ENCODE measurements around the gene CDH12. TPM values are rescaled to one million over a fixed set of nuclear protein-coding genes. Genes with fewer than 3 reads are reported as not detected.

Gene CDH12
- total and polyA plus RNA-seq, 10 of the 15 experiments (the other 5 are each of a cell fraction or from before 2014, with no cell fraction given) = 0.03 to 0.16 TPM; not detected in 8

DNA sequence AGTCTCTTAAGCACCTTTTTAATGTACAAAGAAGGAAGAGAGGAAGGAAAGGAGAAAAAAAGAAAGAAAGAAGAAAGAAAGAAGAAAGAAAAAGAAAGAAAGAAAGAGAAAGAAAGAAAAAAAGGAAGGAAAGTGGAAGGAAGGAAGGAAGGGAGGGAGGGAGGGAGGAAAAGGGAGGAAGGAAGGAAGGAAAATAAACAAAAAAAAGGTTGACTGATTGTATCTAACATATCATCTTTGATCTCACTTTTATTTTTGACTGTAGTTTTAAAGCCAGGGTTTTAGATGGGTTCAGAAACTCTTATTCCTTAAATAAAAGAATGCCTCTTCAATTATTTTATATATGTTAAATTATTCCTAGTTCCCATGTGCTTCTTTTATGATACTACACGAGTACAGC, 794.5 kb downstream of the CDH12 start:
- FAIRE-seq (no peak), DNase-seq (ENCODE audit: low read depth, low spot score) (no peak), ATAC-seq (no peak)
- H3K4me1 ChIP-seq (ENCODE audit: control insufficient read depth, insufficient read depth, low read length) = no peaks in the 10 kb centered on the region
- H3K27ac ChIP-seq (ENCODE audit: control insufficient read depth, insufficient read depth) = no peak overlapping the region
- ChIA-PET RAD21 (ENCODE audit: unreplicated experiment) (no interaction called here), SMC1A (ENCODE audit: uncharacterized antibody, unreplicated experiment) (no interaction called here), CTCF (no interaction called here), POLR2A (no interaction called here)
- intact Hi-C loops (cut with micrococcal nuclease; ENCODE audit: unreplicated experiment) = no loop called here
- H2AFZ ChIP-seq (ENCODE audit: control insufficient read depth, low read depth, low read length) = no peak overlapping the region
- no peak overlapping the region for H3K9ac ChIP-seq (ENCODE audit: control insufficient read depth, insufficient read depth, low read length)
- in situ Hi-C loops (cut with MboI) = no loop called here
- H3K4me2 ChIP-seq (ENCODE audit: control insufficient read depth, insufficient read depth) = no peak overlapping the region
- H3K27me3 ChIP-seq (replicated peaks in 1 of 2; ENCODE audit: control insufficient read depth in 2 of 2, insufficient read depth in 2 of 2, low read length in 1 of 2) = no peaks in the 10 kb centered on the region
- no peaks in the 10 kb centered on the region for H3K79me2 ChIP-seq (ENCODE audit: control insufficient read depth, insufficient read depth, low read length)
- TF ChIP-seq EGR1 (IDR thresholded peaks at IDR 0.05; ENCODE audit: borderline replicate concordance in 1 of 2, low read depth in 2 of 2, low read length in 2 of 2) (no peak), CUX1 (IDR thresholded peaks at IDR 0.05; ENCODE audit: insufficient replicate concordance, low read depth, low read length) (no peak), JUND (IDR thresholded peaks at IDR 0.05; ENCODE audit: low read depth, low read length) (no peak), NR2C1 (IDR thresholded peaks at IDR 0.05) (no peak), BCL3 (IDR thresholded peaks at IDR 0.05; ENCODE audit: borderline replicate concordance, insufficient read depth, low read depth, low read length, poor library complexity, severe bottlenecking) (no peak), ASH2L (IDR thresholded peaks at IDR 0.05; ENCODE audit: borderline replicate concordance, low read depth) (no peak), SRF (IDR thresholded peaks at IDR 0.05; ENCODE audit: low read depth in 2 of 2, low read length in 2 of 2) (no peak), NR2F1 (conservative IDR thresholded peaks at IDR 0.05) (no peak), SP1 (IDR thresholded peaks at IDR 0.05; ENCODE audit: low read depth, low read length) (no peak)
- TF ChIP-seq, protein P1, sequence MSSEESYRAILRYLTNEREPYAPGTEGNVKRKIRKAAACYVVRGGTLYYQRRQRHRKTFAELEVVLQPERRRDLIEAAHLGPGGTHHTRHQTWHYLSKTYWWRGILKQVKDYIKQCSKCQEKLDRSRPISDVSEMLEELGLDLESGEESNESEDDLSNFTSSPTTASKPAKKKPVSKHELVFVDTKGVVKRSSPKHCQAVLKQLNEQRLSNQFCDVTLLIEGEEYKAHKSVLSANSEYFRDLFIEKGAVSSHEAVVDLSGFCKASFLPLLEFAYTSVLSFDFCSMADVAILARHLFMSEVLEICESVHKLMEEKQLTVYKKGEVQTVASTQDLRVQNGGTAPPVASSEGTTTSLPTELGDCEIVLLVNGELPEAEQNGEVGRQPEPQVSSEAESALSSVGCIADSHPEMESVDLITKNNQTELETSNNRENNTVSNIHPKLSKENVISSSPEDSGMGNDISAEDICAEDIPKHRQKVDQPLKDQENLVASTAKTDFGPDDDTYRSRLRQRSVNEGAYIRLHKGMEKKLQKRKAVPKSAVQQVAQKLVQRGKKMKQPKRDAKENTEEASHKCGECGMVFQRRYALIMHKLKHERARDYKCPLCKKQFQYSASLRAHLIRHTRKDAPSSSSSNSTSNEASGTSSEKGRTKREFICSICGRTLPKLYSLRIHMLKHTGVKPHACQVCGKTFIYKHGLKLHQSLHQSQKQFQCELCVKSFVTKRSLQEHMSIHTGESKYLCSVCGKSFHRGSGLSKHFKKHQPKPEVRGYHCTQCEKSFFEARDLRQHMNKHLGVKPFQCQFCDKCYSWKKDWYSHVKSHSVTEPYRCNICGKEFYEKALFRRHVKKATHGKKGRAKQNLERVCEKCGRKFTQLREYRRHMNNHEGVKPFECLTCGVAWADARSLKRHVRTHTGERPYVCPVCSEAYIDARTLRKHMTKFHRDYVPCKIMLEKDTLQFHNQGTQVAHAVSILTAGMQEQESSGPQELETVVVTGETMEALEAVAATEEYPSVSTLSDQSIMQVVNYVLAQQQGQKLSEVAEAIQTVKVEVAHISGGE (CRISPR knock-in tag; IDR thresholded peaks at IDR 0.05) = no peak
- no peaks in the 10 kb centered on the region for H3K9me3 ChIP-seq (replicated peaks; ENCODE audit: control insufficient read depth, insufficient read depth, low read length)
- H4K20me1 ChIP-seq (ENCODE audit: control insufficient read depth, insufficient read depth) = no peaks in the 10 kb centered on the region
- WGBS (ENCODE audit: insufficient coverage, insufficient replicate concordance, low lambda C conversion rate, missing lambda C conversion rate) = 0% methylated on average over 1 of the region's 1 CpG
- no TSS peak for BruUV-seq (replicated peaks)
- no peaks in the 10 kb centered on the region for H3K36me3 ChIP-seq (ENCODE audit: control insufficient read depth in 2 of 2, insufficient read depth in 2 of 2, low read length in 1 of 2)
- H3K4me3 ChIP-seq = no peak overlapping the region

All from GM12878 (cell line).